Raji (cell line): Measurements from ENCODE around the gene PTF1A.

ENCODE experiments used
- POLR2A ChIP-seq: IDR thresholded peaks from 2 replicates; pipeline ENCODE4 v1.6.1; 2011; ENCODE audit warnings: low read depth, low read length, control low read depth; ENCODE audit not compliant: insufficient read depth

PTF1A gene

DNA sequence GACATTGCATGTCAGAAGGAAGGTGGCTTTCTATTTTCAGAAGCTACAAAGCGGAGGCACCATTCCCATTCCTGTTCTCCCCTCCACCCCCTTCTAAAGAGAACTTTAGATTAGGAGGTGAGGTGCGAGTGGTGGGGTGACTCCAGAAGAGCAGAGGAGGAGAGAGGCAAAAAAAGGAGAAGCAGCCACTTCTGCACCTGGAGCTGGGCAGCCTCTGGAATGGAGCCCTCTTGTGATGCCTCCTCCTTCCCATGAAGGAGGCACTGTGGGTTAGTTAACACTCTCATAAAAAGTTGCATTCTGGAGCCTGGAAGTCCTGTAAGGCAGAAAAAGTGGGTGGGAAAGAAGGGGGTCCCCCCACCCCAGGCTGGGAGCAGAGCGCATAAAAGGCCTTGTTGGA lies 4.8 kb downstream of the PTF1A start:
- TF ChIP-seq POLR2A, result no peak

DNA sequence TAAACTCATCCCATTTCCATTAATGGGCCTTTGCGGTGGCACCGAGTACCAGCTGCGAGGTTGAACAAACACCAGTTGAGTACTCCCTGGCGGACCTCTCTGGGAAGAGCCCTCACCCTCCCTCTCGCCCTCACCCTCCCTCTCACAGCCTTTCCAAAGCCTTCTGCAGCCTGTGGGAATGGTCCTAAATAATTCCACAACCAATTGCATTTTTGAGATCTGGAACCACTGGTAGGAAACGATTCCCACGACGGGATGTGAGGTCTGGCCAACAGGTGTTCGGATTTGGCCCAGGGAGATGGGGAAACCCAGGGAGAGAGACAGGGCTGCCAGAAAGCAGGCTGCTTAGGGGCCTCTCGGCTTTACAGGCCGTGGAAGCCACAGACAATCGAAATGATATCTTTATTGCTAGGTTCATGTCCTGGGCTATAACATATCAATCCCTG lies 5.3 kb downstream of the PTF1A start:
- TF ChIP-seq POLR2A, result no peak

DNA sequence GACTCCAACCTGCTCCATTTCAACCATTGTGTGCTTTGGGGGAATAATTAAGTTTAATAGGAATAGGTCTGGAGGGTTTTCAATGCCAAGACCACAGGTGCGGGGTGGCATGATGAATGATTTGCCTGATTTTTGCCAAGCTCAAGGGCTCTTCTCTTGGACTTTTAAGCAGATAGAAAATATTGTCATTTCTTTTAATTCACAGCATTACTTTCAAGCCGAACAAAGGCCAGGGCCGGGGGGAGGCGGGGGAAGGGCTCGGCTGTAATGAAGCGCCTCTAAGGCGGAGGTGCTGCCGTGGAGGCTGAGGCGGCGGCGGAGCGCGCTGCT lies 6.5 kb downstream of the PTF1A start:
- no peak for TF ChIP-seq POLR2A

DNA sequence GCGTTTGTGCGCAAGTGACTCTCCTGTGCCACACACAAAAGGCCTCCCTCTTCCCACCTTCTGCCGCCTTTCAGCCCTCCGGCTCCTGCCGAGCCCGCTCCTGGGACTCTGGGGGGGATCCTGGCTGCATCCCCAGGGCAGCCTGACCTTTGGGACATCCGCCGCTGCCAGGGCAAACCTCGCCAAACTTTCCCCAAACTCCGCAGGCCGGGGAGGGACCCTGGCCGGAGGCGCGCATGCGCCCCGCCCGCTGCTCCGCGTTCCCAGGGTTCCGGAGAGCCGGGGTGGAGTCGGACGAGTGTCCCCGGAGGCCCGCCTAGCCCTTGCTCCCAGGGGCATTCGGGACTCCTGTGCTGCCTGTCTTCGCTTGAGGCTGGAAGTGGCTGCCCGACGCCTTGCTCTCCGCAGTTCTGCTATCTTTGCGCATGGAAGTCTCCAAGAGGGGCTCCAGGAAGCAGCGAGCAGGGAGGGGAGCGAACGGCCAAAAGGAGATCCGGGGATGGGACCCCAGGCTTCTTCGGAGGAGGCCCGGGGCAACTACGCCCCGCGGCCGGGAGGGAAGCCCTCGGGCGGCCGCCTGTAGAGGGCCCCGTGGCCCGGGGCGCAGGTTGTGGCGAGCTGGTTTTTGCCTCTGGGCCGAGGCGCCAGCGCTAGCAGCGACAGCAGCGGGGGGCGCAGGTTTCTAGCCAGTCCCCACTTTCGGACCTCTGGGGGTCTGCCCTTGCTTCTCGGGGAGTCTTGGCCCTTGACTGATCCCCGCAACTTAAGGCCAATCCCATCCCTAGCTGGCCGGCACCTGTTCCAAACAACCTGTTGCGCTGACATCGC lies 7.0 kb downstream of the PTF1A start:
- no peak for TF ChIP-seq POLR2A

DNA sequence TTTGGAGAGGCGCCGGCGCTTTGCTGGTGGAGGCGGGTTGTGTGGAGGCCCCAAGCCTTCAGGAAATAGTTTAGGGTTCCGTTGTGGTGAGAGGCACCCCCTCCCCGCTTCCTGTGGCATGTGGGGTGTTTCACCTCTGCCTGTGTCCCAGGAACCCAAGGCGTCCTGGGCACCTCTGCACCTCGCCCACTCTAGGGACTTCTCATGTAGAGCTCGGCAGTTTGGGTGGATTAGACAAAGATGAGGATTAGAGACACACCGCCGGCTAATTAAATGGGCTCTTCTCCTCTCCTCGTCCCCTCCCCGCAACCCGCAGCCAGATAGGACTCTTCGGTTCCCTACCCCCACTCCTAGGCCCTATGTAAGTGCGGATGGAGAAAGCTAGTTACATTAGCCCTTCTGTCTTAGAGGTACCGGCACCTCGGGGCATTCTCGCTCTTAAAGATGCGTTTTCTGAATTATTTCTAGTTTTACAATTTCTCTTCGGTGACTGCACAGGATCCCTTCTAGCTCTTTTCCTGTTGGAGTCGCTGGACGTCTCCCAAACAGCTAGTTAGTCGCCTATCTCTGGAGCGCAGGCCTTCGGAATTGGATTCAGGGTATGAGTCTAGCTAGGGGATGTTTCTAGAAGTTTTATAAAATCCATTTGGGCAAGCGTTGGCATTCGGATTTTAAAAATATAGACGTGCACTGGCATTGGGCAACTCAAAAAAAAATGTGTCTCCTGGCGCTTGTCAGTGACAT lies 7.8 kb downstream of the PTF1A start:
- no peak for TF ChIP-seq POLR2A

DNA sequence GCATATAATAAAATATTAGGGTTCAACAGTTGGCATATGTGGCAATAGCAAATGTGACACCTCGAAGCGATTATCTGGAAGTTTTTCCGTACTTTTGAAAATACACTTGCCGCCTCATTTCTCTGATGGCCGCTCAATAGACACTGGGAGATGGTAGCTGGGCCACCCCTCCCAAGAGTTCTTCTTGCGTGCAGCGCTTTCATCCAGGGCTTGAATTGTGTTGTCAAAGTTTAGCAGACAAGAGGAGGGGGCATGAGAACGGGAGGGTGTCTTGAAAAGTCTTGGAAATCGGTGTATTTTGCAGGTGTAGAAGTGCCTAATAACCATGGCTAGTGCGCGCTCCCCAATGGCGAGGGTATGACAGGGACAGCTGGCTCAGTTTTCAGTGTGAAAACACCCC lies 8.5 kb downstream of the PTF1A start:
- no peak for TF ChIP-seq POLR2A

DNA sequence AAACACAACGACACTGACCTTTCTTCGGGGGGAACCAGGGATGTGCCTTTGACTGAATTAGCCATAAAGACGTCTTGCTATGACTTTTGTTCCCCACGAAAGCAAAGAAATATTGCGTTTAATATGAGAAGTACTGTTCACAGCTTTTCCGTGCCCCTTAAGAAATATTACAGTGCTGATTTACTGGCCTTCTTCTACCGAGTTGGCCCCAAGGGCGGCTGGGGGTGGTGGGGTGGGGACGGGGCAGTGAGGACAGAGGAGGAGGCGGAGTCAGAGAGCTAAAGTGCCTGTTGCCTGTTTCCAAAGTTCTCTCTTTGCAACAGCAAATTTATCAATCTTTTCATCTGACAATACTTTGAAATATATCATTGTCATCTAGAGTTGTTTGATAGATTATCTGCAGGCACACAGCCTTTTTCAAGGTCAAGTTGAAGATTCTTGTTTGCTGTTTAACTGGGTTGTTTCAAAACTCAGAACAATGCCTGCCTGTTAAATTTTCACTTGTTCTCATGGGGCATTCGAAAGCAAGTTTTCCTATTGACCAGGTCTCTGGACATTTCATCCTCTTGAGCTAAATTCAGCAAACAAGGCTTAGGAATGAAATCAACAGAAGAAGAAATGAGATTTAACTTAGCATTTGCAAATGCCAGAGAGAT lies 9.0 kb downstream of the PTF1A start:
- TF ChIP-seq POLR2A, result no peak

DNA sequence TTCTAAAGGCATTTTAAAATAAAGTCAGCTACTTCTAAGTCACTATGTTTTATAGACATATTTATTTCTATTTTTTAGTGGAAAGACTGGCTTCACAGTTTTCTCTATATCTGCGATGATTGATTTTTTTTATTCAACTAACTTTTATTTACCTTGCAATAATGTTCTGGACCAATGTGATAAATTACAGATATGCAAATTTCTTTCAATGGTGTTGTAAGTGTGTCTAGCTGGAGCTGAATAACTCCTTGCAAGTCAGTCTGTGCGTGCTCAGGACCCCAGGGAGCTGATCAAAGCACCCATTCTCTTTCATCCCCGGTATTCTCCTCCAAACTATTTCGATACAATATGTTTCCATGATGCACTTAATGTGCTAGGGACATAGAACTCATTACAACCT lies 9.7 kb downstream of the PTF1A start:
- no peak for TF ChIP-seq POLR2A

DNA sequence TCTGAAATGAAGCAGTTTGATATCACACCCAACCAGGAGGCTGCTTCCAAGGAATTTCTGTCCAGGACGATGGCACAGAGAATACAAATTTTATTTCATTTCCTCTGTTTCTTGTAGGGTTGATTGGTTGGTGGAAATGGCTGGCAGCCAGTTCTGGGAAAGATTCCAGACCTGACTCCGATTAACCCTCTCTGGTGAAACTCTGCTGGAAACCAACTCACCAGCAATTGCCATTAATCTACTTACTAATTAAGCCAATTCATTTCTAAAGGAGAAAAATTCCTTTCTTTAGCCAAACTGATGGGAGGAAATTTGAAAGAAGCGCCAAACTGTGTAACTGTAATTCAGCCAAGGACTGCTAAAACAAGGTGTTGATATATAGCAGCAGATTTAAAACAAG lies 10.7 kb downstream of the PTF1A start:
- no peak for TF ChIP-seq POLR2A

DNA sequence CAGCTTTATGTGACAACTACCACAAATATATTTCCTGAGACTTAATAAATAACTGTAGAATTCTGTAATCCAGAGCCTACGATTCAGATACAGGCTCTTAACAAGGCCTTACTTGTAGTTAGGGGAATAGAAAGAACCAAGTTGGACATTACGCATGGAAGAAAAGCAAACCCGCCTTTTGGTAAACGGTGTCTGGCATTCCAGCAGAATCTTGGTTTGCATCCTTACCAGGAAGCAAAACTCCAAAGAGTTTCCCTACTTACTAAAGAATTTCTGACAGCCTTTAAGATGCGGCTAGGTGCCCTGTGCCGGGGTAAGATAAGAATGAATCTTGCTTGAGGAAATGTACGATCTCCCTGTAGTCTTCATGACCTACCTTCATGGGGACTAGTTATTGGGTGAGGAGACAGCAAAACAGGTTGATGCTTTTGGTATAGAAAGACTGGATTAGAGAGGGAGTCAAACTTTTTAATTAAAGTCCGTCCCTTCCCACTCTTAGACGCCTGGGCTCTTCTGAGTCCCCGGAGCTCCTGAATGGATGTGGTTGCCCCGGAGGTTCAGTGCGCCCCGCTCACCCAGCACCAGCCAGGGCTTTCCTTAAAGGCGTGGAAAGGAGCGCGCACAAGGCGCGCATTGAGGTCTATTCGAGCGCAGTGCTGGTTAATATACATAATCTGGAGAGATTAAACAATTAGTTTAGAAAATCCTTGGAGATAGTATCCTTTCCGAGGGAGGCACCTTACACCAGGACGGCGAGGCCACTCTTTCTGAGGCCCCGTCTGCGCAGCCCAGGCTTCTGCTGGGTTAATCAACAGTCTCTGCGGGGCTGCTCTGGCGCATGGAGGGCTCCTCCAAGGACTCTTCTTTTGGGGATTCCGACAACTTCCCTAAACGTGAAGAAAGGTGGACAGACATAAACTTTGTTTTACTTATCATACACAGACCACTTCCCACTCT lies 11.5 kb downstream of the PTF1A start:
- no peak for TF ChIP-seq POLR2A

DNA sequence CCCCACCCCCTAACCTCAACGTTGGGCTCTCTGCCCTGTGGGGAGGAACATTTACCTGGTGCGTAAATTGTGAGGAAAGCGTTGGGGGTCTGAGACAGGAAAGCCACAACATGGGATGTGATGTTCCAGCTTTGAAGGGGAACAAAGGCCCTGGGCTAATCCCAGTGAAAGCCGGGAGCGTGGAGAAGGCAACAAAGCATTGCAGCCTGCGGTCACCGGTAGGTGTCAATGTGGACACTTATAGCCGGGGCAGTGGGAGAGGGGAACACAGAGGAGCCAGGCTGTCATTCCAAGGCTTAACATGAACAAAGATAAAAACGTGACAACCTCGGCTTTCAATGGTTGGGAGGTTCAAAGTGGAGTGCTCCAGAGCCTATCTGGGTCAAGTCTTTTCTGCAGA lies 12.7 kb downstream of the PTF1A start:
- TF ChIP-seq POLR2A, result no peak

DNA sequence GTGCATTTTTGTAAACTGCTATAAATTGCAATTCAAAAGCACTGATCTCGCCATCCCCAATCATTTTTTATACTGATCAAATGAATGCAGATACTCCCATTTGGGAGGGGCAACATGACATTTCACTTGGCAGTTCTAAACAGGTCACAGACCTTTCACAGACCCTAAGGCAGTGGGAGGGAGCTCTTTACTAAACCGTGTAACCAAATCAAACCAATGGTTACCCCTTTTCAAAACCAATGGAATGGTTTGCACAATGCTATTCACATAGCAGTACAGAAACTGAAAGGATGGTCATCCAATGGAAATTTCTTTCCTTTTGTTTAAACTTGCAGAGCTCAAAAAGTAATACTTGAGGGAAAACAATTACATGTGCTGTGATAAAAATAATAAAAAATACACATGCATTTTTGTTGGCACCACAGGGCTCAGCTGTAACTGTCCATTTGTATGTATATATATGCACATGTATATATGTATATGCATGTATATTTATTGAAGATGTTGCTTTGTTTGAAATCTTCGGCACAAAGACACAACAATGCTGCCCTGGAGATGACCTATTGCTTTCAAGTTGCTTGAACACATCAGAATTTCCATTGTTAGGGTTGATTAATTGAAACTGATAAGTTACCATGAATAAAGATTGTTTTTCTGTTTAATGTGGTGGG lies 14.0 kb downstream of the PTF1A start:
- no peak for TF ChIP-seq POLR2A

DNA sequence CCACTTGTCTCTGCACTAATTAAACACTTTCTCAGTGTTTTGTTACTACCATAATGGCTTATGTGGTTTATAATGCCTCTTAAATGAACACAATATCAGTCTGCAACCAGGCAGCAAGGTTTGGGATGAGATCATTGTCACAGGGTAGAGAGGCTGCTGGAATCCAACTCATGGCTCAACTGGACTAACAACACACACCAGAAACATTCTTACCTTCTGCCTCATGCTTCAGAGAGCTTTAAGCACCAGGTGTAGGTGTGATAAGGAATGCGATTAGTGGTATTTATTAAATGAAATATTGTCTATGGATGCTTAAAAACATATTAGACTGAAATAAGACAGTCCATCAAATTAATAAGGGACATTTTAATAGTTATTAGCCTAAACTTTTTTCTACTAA lies 25.4 kb downstream of the PTF1A start:
- no peak for TF ChIP-seq POLR2A

DNA sequence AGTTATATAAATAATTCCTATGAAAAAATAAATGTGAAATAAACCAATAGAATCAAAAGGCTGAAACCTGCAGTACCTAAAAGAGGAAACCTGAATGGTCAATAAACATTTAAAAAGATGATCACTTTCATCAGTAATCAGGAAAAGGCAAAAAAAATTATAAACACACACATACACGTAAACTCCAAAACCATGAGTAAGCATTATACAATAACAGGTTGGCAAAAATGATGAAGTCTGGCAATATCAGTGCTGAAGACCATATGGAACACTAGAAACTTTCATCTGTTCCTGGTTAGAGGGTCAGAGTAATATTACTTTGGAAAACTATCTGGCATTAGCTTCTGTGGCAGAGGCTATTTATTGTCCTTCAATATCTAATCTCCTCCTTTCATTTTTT lies 38.5 kb downstream of the PTF1A start:
- no peak for TF ChIP-seq POLR2A
